Endothelial cell of hepatic sinusoid (primary cell): ENCODE measurements around the gene PSMD11.

Experiments used
- in situ Hi-C: cut with HindIII; loops from 2 replicates; pipeline ENCODE4 v1.10.0; 2017; ENCODE audit warnings: low sequenced_read_pairs

The PSMD11 gene

GRCh38 chr17:32488604-32489180 is 44.4 kb downstream of the PSMD11 start:
- in situ Hi-C loops = no loop called here

- in situ Hi-C loops = no loop called here
Observed at GRCh38 chr17:32489320-32490100, 45.2 kb downstream of the PSMD11 start.

- in situ Hi-C loops = no loop called here
Observed at GRCh38 chr17:32490101-32490482, 45.8 kb downstream of the PSMD11 start.

- in situ Hi-C loops = no loop called here
Observed at GRCh38 chr17:32491371-32492263, 47.3 kb downstream of the PSMD11 start.

GRCh38 chr17:32492264-32492589 is 47.9 kb downstream of the PSMD11 start:
- in situ Hi-C loops = no loop called here

- in situ Hi-C loops = no loop called here
Observed at GRCh38 chr17:32492648-32493289, 48.5 kb downstream of the PSMD11 start.

GRCh38 chr17:32493571-32493970 is 49.3 kb downstream of the PSMD11 start:
- in situ Hi-C loops = no loop called here

GRCh38 chr17:32493976-32494513 is 49.7 kb downstream of the PSMD11 start:
- in situ Hi-C loops = no loop called here

GRCh38 chr17:32494621-32495358 is 50.5 kb downstream of the PSMD11 start:
- in situ Hi-C loops = no loop called here

GRCh38 chr17:32495359-32496231 is 51.3 kb downstream of the PSMD11 start:
- in situ Hi-C loops = no loop called here

GRCh38 chr17:32496395-32497073 is 52.2 kb downstream of the PSMD11 start:
- in situ Hi-C loops = no loop called here

GRCh38 chr17:32497431-32498205 is 53.3 kb downstream of the PSMD11 start:
- in situ Hi-C loops = no loop called here

- in situ Hi-C loops = no loop called here
Observed at GRCh38 chr17:32498391-32498790, 54.1 kb downstream of the PSMD11 start.

- in situ Hi-C loops = loop anchor here (5.0 kb wide), 1 partner anchor 50 kb away; no protein-coding TSS in a partner anchor
Observed at GRCh38 chr17:32502013-32502412, 57.7 kb downstream of the PSMD11 start.

GRCh38 chr17:32502710-32503109 is 58.4 kb downstream of the PSMD11 start:
- in situ Hi-C loops = loop anchor here (5.0 kb wide), 1 partner anchor 50 kb away; no protein-coding TSS in a partner anchor

GRCh38 chr17:32503251-32504165 is 59.2 kb downstream of the PSMD11 start:
- in situ Hi-C loops = loop anchor here (5.0 kb wide), 1 partner anchor 49 kb away; no protein-coding TSS in a partner anchor
